ENCODE measurements around the gene MRPS18B.
A peak's percentile ranks its signal among the peaks of the same experiment; 100 is the strongest.

MRPS18B gene

DNA sequence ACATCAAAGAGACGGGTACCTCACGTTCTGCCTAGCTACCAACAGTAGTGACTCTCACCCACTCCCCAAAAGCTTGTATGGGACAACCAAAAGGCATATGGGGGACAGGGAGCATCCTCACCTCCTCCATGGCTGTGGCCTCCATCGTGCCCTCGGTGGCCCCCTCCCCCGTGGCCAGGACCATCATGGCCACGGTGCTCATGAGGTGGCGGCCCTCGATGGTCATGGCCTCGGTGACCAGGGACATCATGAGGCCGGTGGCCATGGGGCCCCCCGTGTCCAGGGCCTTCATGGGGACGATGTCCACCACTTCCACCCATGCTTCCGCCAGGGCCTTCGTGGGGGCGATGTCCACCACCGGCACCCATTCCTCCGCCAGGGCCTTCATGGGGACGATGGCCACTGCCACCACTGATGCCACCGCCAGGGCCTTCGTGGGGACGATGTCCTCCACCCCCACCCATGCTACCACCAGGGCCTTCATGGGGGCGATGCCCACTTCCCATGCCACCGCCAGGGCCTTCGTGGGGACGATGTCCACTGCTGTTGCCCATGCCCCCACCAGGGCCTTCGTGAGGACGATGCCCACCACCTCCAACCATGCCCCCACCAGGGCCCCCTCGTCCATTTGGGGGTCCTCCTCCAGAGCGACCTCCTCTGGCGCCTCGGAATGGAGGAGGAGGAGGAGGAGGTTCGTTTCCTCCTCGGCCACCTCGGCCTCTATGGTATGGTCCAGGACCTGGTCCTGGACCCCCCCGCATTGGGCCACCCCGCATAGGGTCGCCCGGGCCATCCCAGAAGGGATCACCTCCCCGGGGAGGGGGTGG is 15.6 kb upstream of the MRPS18B start:
- H3K4me3 ChIP-seq (ENCODE audit: low read depth, low read length), result no peak overlapping the region

DNA sequence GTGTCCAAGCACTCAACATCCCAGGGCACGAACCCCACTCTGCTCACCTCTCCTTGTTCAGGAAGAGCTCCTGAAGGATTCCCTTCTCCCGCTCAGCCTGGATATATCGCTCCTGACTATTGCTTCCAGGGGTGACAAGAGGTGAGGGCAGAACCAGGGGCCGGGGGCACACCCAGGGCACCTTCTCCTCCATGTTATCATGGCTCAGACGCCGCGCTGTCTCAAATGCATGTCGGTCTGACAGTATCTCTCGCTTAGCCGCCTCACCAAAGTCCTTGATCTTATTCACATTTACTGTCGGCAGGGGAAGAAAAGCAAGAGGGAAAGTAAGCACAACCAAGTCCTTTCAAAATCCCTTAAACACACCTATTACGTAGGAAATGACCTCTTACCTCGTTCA is 13.7 kb upstream of the MRPS18B start:
- no peak overlapping the region for H3K4me3 ChIP-seq (ENCODE audit: low read depth, low read length)

- no peak overlapping the region for H3K4me3 ChIP-seq (ENCODE audit: low read depth, low read length)
These were observed 7.6 kb upstream of the MRPS18B start for GRCh38 chr6:30610065-30610464.

- H3K4me3 ChIP-seq (ENCODE audit: low read depth, low read length), result no peak overlapping the region
These were observed 6.3 kb upstream of the MRPS18B start for GRCh38 chr6:30611150-30611855.

GRCh38 chr6:30611856-30612194 is 5.8 kb upstream of the MRPS18B start:
- no peak overlapping the region for H3K4me3 ChIP-seq (ENCODE audit: low read depth, low read length)

DNA sequence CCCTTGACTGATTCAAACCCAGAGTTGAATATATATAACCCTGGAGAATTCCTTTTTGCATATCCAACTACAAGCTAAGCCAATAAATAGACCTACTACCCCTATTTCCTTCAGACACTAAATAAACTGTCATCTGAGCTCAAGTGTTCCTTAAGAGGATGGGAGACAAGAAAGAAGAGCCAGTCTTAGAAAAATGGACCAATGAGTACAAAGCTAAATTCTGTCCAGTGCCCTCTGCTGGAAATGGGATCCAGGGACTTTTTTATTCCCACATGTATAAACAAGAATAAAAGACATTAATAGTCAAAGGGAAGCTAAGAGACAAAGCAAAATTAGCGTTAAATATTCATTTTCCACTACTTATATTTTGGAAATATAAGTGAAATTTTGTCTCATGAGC is 5.4 kb upstream of the MRPS18B start:
- no peak overlapping the region for H3K4me3 ChIP-seq (ENCODE audit: low read depth, low read length)

DNA sequence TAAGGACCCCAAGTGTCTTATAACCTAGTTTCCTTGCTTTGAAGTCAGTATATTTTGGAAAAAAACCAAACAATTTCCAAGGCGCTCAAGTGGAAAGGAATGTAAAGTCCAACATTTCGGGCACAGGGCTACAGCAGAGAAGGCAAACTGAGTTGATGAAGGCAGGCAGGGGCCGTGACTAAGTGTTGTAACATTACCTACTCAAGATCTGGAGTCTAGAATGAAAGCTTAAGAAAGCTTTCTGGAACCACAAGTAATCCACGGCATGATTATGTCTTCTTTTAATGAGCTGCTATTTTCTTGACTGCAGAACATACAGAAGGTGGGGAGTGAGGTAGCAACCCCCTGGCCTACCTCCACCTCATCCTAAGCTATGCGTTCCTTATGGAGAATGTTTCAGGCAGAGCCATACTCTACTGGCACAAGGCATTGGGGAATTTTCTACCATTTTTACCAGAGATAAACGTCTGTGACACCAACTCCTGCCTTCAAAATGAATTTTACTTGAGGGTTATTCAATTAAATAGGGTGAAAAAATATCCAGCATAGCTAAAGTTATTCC is 4.9 kb upstream of the MRPS18B start:
- no peak overlapping the region for H3K4me3 ChIP-seq (ENCODE audit: low read depth, low read length)

DNA sequence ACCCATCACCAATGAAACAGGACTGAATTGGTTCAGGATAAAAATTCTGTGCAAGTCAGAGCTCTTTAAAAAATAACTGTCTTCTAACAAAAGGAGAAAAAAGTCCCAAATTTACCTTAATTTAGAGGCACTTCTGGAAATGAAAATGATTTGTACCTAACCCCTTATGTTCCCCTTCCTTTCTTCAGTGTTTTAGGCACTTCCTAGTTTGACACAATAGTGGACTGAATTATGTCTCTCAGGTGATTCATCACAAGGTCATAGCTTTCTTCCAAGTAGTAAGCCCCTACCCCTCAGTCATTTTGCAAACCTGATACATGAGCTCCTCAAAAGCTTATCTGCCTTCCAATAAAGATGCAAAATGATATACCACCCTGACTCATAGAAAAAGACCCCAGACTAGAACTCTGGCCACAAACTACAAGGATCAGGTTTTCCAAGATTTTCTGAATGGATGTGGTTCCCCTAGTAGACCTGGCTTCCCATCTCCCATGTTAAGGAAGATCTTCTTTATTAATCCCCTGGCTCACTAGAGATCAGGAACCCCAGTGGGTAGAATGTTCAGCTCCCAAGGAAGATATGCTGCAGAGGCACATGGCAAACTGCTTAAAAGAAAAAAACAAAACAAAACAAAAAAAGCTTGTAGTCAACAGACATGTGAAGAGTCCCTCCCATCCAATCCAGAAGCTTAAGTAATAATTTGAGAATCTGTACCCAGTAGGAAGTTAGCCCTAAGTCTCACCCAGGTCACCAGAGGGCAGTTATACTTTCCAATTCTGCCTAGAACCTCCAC is 4.2 kb upstream of the MRPS18B start:
- no peak overlapping the region for H3K4me3 ChIP-seq (ENCODE audit: low read depth, low read length)

- peak overlapping the region; percentile 13 for H3K4me3 ChIP-seq (ENCODE audit: low read depth, low read length)
These were observed 3.4 kb upstream of the MRPS18B start for GRCh38 chr6:30614044-30614842.

- peak overlapping the region; percentile 100 for H3K4me3 ChIP-seq (ENCODE audit: low read depth, low read length)
These were observed 2.8 kb upstream of the MRPS18B start for GRCh38 chr6:30614843-30615218.

DNA sequence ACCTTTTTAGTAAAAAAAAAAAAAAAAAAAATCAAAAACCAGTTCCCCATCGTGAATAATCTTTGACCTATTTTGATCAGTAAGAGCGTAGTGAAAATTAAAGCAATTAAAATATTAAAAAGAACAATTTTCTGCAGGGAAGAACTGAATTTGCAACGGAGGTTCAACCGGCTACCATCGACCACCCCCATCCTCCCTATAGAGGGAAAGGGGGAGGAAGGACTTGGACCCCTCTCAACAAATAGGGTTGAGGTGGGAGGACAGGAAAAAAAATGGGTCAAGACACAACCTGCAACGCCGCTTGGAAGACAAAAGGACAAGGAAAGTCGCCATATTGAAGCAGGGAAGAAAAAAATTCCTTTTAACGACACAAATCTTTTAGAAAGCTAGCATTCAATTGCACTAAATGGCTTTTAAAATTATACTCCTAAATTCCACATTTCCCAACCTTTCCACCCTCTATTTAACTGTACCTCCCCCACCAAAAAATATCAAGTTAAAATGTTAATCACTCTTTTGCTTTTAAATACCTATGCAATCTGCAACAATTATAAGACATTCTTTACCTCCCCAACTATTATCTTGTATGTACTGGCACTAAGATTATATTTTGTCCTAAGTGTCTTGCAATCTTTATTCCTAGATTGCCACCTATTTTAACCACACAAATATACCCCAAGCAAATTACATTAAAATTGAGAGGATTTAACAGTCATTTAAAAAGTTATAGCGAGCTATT is 2.3 kb upstream of the MRPS18B start:
- H3K4me3 ChIP-seq (ENCODE audit: low read depth, low read length), result peak overlapping the region; percentile 100

GRCh38 chr6:30615958-30616810 is 1.5 kb upstream of the MRPS18B start:
- peak overlapping the region; percentile 100 for H3K4me3 ChIP-seq (ENCODE audit: low read depth, low read length)

DNA sequence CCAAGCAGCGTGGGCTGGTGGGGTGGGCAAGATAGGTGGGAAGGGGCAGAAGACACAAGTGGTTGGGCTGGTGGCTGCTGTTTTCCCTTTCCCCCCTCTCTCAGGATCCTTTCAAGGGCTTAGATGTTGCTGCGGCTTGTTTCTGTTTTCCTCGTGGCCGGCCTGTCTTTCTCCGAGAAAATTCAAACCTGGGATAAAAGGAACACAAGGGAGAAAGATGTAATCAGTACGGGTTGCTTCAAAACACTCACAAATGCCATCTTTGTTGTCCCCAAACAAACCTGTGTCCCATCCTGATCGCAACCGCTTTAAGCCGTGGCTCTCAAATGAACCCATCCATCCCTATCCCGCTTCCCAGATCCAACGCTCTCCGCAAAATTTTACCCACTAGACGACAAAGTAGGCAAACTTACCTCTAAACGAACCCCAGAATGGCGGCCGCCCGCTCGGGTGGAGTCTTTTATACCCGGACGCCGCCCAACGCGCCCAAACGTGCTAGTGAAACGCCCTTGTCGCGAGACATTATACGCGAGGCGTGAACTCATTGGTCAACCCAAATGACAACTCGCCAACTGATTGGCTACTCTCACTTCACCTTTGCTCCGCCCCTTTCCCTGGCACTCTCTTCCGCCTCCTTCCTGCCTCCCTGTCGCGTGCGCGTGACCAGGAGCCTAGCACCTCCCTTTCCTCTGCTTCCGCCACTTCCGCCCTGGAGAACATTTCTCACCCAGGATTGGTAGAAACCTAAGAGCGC is 652 bp upstream of the MRPS18B start, which contains the start of gene PPP1R10:
TSS of gene PPP1R10 (minus strand) at position 433 of the 754 bp plus-strand sequence. CDS start 7,299 bp downstream, outside the sequence.
- peak within 1 kb of the TSS; percentile 100 for H3K4me3 ChIP-seq (ENCODE audit: low read depth, low read length)

DNA sequence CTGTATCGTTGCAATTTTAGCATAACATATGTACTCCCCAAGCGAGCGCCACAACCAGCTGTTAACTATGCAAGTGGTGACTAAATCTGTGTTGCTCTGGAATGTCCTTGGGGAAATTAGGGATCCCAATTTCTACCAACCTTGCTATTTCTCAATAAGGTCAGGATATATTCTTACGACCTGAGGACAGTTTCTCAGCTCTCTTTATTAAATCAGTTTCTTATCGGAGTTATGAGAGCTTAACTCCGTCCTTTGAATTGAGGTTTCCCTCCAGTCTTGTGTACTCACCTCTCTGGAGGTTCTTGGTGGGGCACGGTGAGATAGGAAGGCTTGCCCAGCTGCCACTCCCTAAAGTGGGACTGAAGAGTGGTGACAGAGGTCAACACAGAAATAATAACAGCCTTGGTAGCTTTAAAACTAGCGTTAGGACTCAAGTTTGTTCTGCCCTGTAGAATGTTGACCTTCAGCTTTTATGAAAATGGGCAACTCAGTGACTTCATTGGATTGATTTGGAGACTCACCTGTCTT is 694 bp downstream of the MRPS18B start:
- peak overlapping the region; percentile 90 for H3K4me3 ChIP-seq (ENCODE audit: low read depth, low read length)

- H3K4me3 ChIP-seq (ENCODE audit: low read depth, low read length), result no peak overlapping the region
These were observed 1.9 kb downstream of the MRPS18B start for GRCh38 chr6:30619561-30619960.

GRCh38 chr6:30625511-30625910 is 7.9 kb downstream of the MRPS18B start:
- no peak overlapping the region for H3K4me3 ChIP-seq (ENCODE audit: low read depth, low read length)

GRCh38 chr6:30626484-30627366 is 9.1 kb downstream of the MRPS18B start, which contains the start of gene ATAT1:
Gene ATAT1 (plus strand): TSS chr6:30626874.
- H3K4me3 ChIP-seq (ENCODE audit: low read depth, low read length), result peak within 1 kb of the TSS; percentile 49

All from iPS-11a (cell line).